WI38 (cell line): ENCODE measurements around the gene IMPDH1.

Source experiments
- H3K4me3 ChIP-seq: 2 replicates; pipeline ENCODE4 v1.5.1; 2011; ENCODE audit warnings: low read depth, mild to moderate bottlenecking, control low read depth, low read length
- TF ChIP-seq, protein P1 (sequence below): IDR thresholded peaks from 2 replicates; pipeline ENCODE4 v1.5.1; 2012; ENCODE audit warnings: low read depth, mild to moderate bottlenecking, control low read depth, low read length

IMPDH1 gene

DNA sequence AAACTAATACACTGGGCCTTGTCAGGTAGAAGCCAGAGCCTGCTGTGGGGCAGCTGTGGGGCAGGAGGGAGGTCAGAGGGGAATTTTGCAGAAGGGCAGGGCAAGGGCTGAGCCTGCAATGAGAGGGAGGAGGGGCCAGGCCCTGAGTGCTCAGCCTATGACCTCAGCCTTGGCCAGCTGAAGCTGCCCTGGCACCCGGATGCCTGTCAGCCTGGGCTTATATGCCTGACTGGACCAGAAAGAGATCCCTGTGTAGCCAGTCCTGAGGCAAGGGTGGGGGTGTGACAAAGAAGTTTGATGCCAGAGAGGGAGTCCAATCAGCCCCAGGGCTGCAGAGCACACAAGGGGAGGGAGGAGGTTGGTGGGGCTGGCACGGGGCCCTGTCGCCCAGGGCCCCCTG lies 26.0 kb downstream of the IMPDH1 start:
- TF ChIP-seq, protein P1, sequence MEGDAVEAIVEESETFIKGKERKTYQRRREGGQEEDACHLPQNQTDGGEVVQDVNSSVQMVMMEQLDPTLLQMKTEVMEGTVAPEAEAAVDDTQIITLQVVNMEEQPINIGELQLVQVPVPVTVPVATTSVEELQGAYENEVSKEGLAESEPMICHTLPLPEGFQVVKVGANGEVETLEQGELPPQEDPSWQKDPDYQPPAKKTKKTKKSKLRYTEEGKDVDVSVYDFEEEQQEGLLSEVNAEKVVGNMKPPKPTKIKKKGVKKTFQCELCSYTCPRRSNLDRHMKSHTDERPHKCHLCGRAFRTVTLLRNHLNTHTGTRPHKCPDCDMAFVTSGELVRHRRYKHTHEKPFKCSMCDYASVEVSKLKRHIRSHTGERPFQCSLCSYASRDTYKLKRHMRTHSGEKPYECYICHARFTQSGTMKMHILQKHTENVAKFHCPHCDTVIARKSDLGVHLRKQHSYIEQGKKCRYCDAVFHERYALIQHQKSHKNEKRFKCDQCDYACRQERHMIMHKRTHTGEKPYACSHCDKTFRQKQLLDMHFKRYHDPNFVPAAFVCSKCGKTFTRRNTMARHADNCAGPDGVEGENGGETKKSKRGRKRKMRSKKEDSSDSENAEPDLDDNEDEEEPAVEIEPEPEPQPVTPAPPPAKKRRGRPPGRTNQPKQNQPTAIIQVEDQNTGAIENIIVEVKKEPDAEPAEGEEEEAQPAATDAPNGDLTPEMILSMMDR = no peak
- no peak overlapping the region for H3K4me3 ChIP-seq

DNA sequence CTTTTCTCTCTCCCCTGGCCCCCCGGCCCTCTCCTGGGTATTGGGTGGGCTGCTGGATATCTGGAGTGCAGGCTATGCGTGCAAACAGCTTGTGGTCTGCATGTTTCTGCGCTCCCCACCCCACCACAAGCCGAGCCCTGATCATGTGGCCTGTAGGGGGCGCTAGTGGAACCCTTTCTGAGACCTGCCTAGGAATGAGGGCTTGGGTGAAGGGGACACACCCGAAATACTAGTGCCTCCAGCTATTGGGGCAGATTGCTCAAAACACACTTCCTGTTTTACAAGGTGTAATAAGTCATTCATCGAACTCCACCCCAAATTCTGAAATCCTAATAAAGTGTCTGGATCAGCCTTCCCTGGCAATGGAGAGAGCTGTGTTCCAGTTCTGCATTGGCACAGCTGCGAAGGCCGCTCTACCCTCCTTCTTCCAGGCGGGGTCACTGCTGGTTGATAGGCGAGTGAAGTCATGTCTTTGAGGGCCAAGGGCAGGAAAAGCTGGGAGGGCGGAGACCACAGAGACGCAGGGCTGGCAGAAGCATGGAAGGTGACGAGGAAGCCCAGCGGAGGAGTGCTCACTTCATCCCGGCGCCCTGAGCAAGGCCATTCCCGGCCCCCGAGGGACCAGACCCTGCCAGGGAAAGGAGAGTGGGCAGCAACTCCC lies 28.5 kb downstream of the IMPDH1 start:
- TF ChIP-seq, protein P1 = peak; percentile 61
- H3K4me3 ChIP-seq = no peak overlapping the region

DNA sequence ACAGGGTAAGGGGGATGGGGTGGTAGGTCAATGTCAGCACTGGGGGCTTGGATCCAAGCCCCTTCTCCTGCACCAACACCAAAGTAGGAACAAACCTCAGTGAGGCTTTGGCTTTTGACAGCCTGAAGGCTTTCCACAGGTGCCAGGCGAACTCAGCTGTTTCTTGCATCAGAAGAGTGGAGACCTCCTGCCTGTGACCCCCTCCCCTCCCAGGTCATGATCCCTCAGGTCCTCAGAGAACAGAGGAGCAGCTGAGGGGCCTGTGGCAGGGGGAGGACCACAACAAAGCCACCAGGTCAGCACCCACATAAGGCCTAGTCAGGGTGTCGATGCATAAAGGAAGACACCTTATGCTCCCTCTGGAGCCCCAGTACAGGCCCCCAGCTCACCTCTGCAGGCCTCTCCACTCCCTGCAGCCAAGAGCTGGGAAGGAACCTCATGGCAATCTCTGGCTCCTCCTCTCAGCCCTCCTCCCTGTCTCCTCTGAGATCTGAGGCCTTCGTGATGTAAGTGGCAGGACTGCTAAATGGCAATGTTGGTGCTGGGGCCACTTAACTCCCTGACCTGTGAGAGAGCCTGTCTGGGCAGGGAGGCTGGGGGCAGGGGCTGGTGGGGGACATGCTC lies 29.2 kb downstream of the IMPDH1 start:
- TF ChIP-seq, protein P1 = no peak
- no peak overlapping the region for H3K4me3 ChIP-seq

DNA sequence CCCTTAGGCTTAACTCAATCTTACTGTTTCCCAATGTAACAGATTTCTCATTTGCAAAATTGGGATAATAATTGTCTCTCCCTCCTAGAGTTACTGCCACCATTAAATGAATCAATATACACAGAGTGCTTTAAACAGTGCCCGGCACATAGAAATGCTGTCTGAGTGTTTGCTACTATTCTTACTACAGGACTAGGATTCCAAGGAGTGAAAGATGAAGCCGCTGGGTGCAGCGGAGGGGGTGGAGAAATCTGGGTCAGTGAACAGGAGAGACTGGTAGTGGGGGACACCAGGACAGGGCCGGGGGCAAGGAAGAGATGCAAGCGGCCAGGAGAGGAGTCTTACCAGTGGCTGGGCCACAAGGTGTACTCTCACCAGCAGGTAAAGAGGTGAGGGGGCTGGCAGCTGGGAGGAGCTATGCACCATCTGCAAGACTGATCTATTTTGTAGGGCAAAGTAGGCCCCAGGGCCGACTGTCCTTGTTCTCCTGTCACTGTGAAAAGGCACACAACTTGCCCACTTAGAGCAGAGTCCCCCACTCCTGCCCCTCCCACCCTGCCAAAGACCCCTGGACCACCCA lies 29.8 kb downstream of the IMPDH1 start:
- TF ChIP-seq, protein P1 = no peak
- no peak overlapping the region for H3K4me3 ChIP-seq

DNA sequence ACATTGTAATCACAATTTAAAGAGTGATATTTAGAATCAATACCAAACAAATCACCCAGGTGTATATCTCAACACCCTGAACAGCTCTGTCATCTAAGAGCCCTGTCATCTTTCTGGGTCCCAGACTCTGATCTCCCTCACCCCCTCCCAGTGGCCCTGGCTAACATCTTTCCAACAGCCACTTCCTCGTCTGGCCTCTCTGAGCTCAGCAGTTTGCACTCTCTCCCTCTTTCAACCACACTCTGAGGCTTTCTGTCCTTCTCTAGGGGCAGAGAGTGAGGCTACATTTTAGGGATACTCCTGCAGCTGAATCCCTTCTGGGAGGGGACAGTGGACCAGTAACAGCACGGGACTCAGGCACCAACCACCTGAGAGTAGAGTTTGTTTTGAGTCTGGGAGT lies 31.1 kb downstream of the IMPDH1 start:
- TF ChIP-seq, protein P1 = no peak
- H3K4me3 ChIP-seq = no peak overlapping the region

DNA sequence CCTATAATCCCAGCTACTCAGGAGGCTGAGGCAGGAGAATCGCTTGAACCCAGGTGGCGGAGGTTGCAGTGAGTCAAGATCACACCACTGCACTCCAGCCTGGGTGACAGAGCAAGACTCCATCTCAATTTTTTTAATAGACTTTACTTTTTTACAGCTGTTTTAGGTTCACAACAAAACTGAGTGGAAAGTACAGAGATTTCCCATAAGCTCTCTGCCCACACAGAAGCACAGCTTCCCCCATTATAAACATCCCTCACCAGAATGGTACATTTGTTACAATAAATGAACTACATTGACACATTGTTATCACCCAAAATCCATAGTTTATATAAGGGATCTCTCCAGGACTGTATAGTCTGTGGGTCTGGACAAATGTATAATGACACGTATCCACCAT lies 33.7 kb downstream of the IMPDH1 start:
- TF ChIP-seq, protein P1 = no peak
- no peak overlapping the region for H3K4me3 ChIP-seq

DNA sequence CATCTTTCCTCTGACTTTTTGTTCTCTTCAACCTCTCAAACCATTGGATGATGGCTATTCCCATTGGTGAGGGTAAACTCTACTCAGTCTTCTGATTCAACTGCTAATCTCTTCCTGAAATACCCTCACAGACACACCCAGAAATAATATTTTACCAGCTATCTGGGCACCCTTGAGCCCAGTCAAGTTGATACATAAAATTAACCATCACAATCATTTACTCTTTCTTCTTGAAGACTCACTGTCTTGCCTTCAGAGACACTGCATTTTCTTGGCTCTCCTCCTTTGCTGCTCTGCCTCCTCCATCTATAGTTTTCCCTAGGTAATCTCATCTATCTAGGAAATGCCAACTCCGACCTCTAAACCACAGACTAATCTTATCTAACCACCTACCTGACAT lies 35.7 kb downstream of the IMPDH1 start:
- H3K4me3 ChIP-seq = no peak overlapping the region
- TF ChIP-seq, protein P1 = no peak
